ENCODE measurements around the gene FIGN. TPM values are rescaled to one million over a fixed set of nuclear protein-coding genes. Genes with fewer than 3 reads are reported as not detected.

The FIGN gene
- polyA plus RNA-seq, 1 donor from 2014 or later: 0.71 TPM

GRCh38 chr2:163656622-163657280 lies 79.1 kb downstream of the FIGN start:
- H3K4me2 ChIP-seq (ENCODE audit: low read length): no peak overlapping the region
- no peaks in the 10 kb centered on the region for H3K79me2 ChIP-seq (replicated peaks; ENCODE audit: insufficient read depth, low read length)

GRCh38 chr2:163655667-163656066 lies 80.1 kb downstream of the FIGN start:
- H3F3A ChIP-seq (ENCODE audit: insufficient read depth, low read length, poor library complexity, severe bottlenecking): no peaks in the 10 kb centered on the region
- H3K36me3 ChIP-seq (ENCODE audit: insufficient read depth, low read length): no peaks in the 10 kb centered on the region
- no peak overlapping the region for H3K9ac ChIP-seq (ENCODE audit: low read length)
- TF ChIP-seq POLR2AphosphoS5 (IDR thresholded peaks at IDR 0.05): no peak
- no peak overlapping the region for H2AFZ ChIP-seq (ENCODE audit: low read depth, low read length)
- no peak overlapping the region for H3K27ac ChIP-seq (ENCODE audit: low read length)
- no peaks in the 10 kb centered on the region for H3K9me2 ChIP-seq (ENCODE audit: insufficient read depth, low read length)
- H3K4me2 ChIP-seq (ENCODE audit: low read length): no peak overlapping the region
- H3K27me3 ChIP-seq (ENCODE audit: insufficient read depth, low read depth, low read length): no peaks in the 10 kb centered on the region
- no peaks in the 10 kb centered on the region for H3K79me2 ChIP-seq (replicated peaks; ENCODE audit: insufficient read depth, low read length)
- H3K4me3 ChIP-seq (ENCODE audit: low read length): no peak overlapping the region
- H4K20me1 ChIP-seq (ENCODE audit: insufficient read depth): no peaks in the 10 kb centered on the region
- H3K9me3 ChIP-seq (ENCODE audit: low read length): no peaks in the 10 kb centered on the region

More at GRCh38 chr2:163656622-163657280, 79.1 kb downstream of the FIGN start:
- Histone ChIP-seq H3K36me3 (ENCODE audit: insufficient read depth, low read length) (no peaks in the 10 kb centered on the region), H3K9me2 (ENCODE audit: insufficient read depth, low read length) (no peaks in the 10 kb centered on the region), H3K9me3 (ENCODE audit: low read length) (no peaks in the 10 kb centered on the region), H2AFZ (ENCODE audit: low read depth, low read length) (no peak overlapping the region), H4K20me1 (ENCODE audit: insufficient read depth) (no peaks in the 10 kb centered on the region), H3K27me3 (ENCODE audit: insufficient read depth, low read depth, low read length) (no peaks in the 10 kb centered on the region), H3K9ac (ENCODE audit: low read length) (no peak overlapping the region), H3K27ac (ENCODE audit: low read length) (no peak overlapping the region), H3F3A (ENCODE audit: insufficient read depth, low read length, poor library complexity, severe bottlenecking) (no peaks in the 10 kb centered on the region), H3K4me3 (ENCODE audit: low read length) (no peak overlapping the region)
- no peak for TF ChIP-seq CTCF (IDR thresholded peaks at IDR 0.05; ENCODE audit: poor library complexity, severe bottlenecking)
- TF ChIP-seq REST (IDR thresholded peaks at IDR 0.05; ENCODE audit: borderline replicate concordance): no peak

- Histone ChIP-seq H3K4me3 (ENCODE audit: low read length) (no peak overlapping the region), H3K79me2 (replicated peaks; ENCODE audit: insufficient read depth, low read length) (no peaks in the 10 kb centered on the region), H3K4me2 (ENCODE audit: low read length) (no peak overlapping the region), H3K9ac (ENCODE audit: low read length) (no peak overlapping the region), H3K27ac (ENCODE audit: low read length) (no peak overlapping the region), H2AFZ (ENCODE audit: low read depth, low read length) (no peak overlapping the region), H3K9me2 (ENCODE audit: insufficient read depth, low read length) (no peaks in the 10 kb centered on the region), H3K9me3 (ENCODE audit: low read length) (no peaks in the 10 kb centered on the region), H4K20me1 (ENCODE audit: insufficient read depth) (no peaks in the 10 kb centered on the region), H3F3A (ENCODE audit: insufficient read depth, low read length, poor library complexity, severe bottlenecking) (no peaks in the 10 kb centered on the region), H3K27me3 (ENCODE audit: insufficient read depth, low read depth, low read length) (no peaks in the 10 kb centered on the region), H3K36me3 (ENCODE audit: insufficient read depth, low read length) (no peaks in the 10 kb centered on the region)
- no peak for TF ChIP-seq CTCF (IDR thresholded peaks at IDR 0.05; ENCODE audit: poor library complexity, severe bottlenecking)
- TF ChIP-seq POLR2AphosphoS5 (IDR thresholded peaks at IDR 0.05): no peak
- TF ChIP-seq REST (IDR thresholded peaks at IDR 0.05; ENCODE audit: borderline replicate concordance): no peak
- TF ChIP-seq TAF1 (IDR thresholded peaks at IDR 0.05; ENCODE audit: low read depth): no peak
- TF ChIP-seq EP300 (conservative IDR thresholded peaks at IDR 0.05; ENCODE audit: poor library complexity, severe bottlenecking): no peak
Observed at GRCh38 chr2:163652751-163653150, 83.1 kb downstream of the FIGN start.
